Mononuclear cell (primary cell): ENCODE measurements around the gene ADAMTS8. TPM values are rescaled to one million over a fixed set of nuclear protein-coding genes. Genes with fewer than 3 reads are reported as not detected.
A peak's percentile ranks its signal among the peaks of the same experiment; 100 is the strongest.

Experiments
- H3K27me3 ChIP-seq: 2 replicates; pipeline ENCODE4 v1.6.0; 2011; ENCODE audit warnings: low read length, control low read depth; ENCODE audit not compliant: insufficient read depth
- H3K4me1 ChIP-seq: 2 replicates; pipeline ENCODE4 v1.5.1; 2011; ENCODE audit warnings: mild to moderate bottlenecking, low read length, control low read depth; ENCODE audit not compliant: insufficient read depth
- H3K4me3 ChIP-seq: 2 replicates; pipeline ENCODE4 v1.5.1; 2011; ENCODE audit warnings: mild to moderate bottlenecking, low read length, moderate library complexity
- H3K9me3 ChIP-seq: 2 replicates; pipeline ENCODE4 v1.5.1; 2011; ENCODE audit warnings: low read depth, mild to moderate bottlenecking, control low read depth, low read length
- total RNA-seq: library from RNA; depleted of rRNA; stranded (reverse); fragments of >200 nt; gene quantifications from one replicate; pipeline ENCODE4 v1.2.3, GENCODE V29; 2012

The ADAMTS8 gene
- total RNA-seq, 1 donor: not detected

GRCh38 chr11:130434521-130435223 lies 6.3 kb upstream of the ADAMTS8 start:
- Histone ChIP-seq H3K4me3 (peak overlapping the region; percentile 48), H3K4me1 (peaks cover 4% of the 10 kb centered on the region), H3K9me3 (no peaks in the 10 kb centered on the region), H3K27me3 (peaks cover 27% of the 10 kb centered on the region)

GRCh38 chr11:130433357-130433756 lies 4.9 kb upstream of the ADAMTS8 start:
- no peaks in the 10 kb centered on the region for H3K9me3 ChIP-seq
- no peak overlapping the region for H3K4me3 ChIP-seq
- no peaks in the 10 kb centered on the region for H3K4me1 ChIP-seq
- peaks cover 40% of the 10 kb centered on the region for H3K27me3 ChIP-seq

- H3K9me3 ChIP-seq: no peaks in the 10 kb centered on the region
- H3K4me3 ChIP-seq: no peak overlapping the region
- H3K27me3 ChIP-seq: peaks cover 49% of the 10 kb centered on the region
- H3K4me1 ChIP-seq: peaks cover 6% of the 10 kb centered on the region
These were observed 3.4 kb upstream of the ADAMTS8 start for GRCh38 chr11:130431801-130432200.

GRCh38 chr11:130431331-130431773 lies 2.9 kb upstream of the ADAMTS8 start:
- peaks cover 6% of the 10 kb centered on the region for H3K4me1 ChIP-seq
- no peaks in the 10 kb centered on the region for H3K9me3 ChIP-seq
- H3K4me3 ChIP-seq: no peak overlapping the region
- H3K27me3 ChIP-seq: peaks cover 54% of the 10 kb centered on the region

- H3K4me3 ChIP-seq: no peak overlapping the region
- peaks cover 58% of the 10 kb centered on the region for H3K27me3 ChIP-seq
- no peaks in the 10 kb centered on the region for H3K9me3 ChIP-seq
- H3K4me1 ChIP-seq: peaks cover 6% of the 10 kb centered on the region
These were observed 1.6 kb upstream of the ADAMTS8 start for GRCh38 chr11:130429983-130430382.

- no peaks in the 10 kb centered on the region for H3K9me3 ChIP-seq
- H3K4me1 ChIP-seq: peaks cover 6% of the 10 kb centered on the region
- H3K4me3 ChIP-seq: no peak overlapping the region
- peaks cover 58% of the 10 kb centered on the region for H3K27me3 ChIP-seq
These were observed 792 bp upstream of the ADAMTS8 start for GRCh38 chr11:130429120-130429681.

- Histone ChIP-seq H3K4me3 (no peak overlapping the region), H3K4me1 (peaks cover 6% of the 10 kb centered on the region), H3K9me3 (no peaks in the 10 kb centered on the region), H3K27me3 (peaks cover 56% of the 10 kb centered on the region)
These were observed 661 bp downstream of the ADAMTS8 start for GRCh38 chr11:130427581-130428315.

- H3K4me3 ChIP-seq: no peak overlapping the region
- H3K27me3 ChIP-seq: peaks cover 48% of the 10 kb centered on the region
- H3K4me1 ChIP-seq: peaks cover 6% of the 10 kb centered on the region
- H3K9me3 ChIP-seq: no peaks in the 10 kb centered on the region
These were observed 1.5 kb downstream of the ADAMTS8 start for GRCh38 chr11:130426837-130427341.

GRCh38 chr11:130426223-130426836 lies 2.1 kb downstream of the ADAMTS8 start:
- H3K4me1 ChIP-seq: peaks cover 6% of the 10 kb centered on the region
- H3K4me3 ChIP-seq: no peak overlapping the region
- H3K9me3 ChIP-seq: no peaks in the 10 kb centered on the region
- H3K27me3 ChIP-seq: peaks cover 45% of the 10 kb centered on the region

GRCh38 chr11:130425156-130425555 lies 3.3 kb downstream of the ADAMTS8 start:
- Histone ChIP-seq H3K9me3 (no peaks in the 10 kb centered on the region), H3K4me3 (no peak overlapping the region), H3K27me3 (peaks cover 36% of the 10 kb centered on the region), H3K4me1 (peaks cover 10% of the 10 kb centered on the region)

GRCh38 chr11:130424613-130425140 lies 3.7 kb downstream of the ADAMTS8 start:
- peaks cover 32% of the 10 kb centered on the region for H3K27me3 ChIP-seq
- no peaks in the 10 kb centered on the region for H3K9me3 ChIP-seq
- H3K4me3 ChIP-seq: no peak overlapping the region
- peaks cover 10% of the 10 kb centered on the region for H3K4me1 ChIP-seq

- no peak overlapping the region for H3K4me3 ChIP-seq
- H3K27me3 ChIP-seq: peaks cover 21% of the 10 kb centered on the region
These were observed 4.8 kb downstream of the ADAMTS8 start for GRCh38 chr11:130423541-130424142.

GRCh38 chr11:130422251-130422995 lies 6.0 kb downstream of the ADAMTS8 start:
- H3K9me3 ChIP-seq: no peaks in the 10 kb centered on the region
- H3K4me3 ChIP-seq: no peak overlapping the region
- peaks cover 6% of the 10 kb centered on the region for H3K4me1 ChIP-seq
- peaks cover 15% of the 10 kb centered on the region for H3K27me3 ChIP-seq

More at GRCh38 chr11:130423541-130424142, 4.8 kb downstream of the ADAMTS8 start:
- Histone ChIP-seq H3K4me1 (peaks cover 10% of the 10 kb centered on the region), H3K9me3 (no peaks in the 10 kb centered on the region)

- H3K4me1 ChIP-seq: peaks cover 4% of the 10 kb centered on the region
These were observed 6.7 kb downstream of the ADAMTS8 start for GRCh38 chr11:130421697-130422096.

More at GRCh38 chr11:130421697-130422096, 6.7 kb downstream of the ADAMTS8 start:
- H3K27me3 ChIP-seq: peaks cover 8% of the 10 kb centered on the region
- H3K9me3 ChIP-seq: no peaks in the 10 kb centered on the region
- no peak overlapping the region for H3K4me3 ChIP-seq
